ENCODE results near the gene PARN.
"Not testable (repeated sequence)": the region's sequence is repeated elsewhere in the genome, so short reads cannot be mapped to it uniquely, and the experiment has no call there.

The PARN gene

DNA sequence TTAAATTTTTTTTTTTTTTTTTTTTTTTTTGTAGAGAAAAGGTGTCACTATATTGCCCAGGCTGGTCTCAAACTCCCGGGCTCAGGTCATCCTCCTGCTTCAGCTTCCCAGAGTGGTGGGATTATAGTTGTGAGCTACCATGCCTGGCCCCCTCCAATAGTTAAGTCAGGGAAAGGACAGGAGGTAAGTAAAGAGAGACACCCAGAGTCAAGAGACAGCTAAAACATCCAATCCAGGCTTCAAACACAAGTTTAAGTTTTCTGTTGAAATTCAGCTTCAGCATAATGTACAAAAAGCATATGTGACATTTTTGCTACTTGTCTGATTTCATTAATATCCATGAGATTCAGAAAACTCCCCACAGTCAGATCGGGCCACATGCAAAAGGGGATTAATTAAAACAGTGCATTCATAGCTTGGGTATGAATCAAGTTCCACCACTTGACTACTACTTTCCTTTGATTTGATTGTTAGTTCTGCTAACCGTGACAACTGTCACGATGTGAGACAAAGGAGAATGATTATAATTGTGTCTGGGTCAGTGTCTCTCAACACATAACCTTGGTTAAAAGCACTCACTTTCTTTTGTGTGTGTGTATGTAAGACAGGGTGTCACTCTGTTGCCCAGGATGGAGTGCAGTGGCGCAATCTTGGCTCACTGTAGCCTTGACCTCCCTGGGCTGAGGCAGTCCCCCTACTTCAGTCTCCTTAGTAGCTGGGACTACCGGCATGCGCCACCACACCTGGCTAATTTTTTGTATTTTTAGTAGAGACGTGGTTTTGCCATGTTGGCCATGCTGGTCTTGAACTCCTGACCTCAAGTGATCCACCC is 184.9 kb downstream of the PARN start:
- no peak for DNase-seq (ENCODE audit: low read depth in 3 of 3, low spot score in 1 of 3)

DNA sequence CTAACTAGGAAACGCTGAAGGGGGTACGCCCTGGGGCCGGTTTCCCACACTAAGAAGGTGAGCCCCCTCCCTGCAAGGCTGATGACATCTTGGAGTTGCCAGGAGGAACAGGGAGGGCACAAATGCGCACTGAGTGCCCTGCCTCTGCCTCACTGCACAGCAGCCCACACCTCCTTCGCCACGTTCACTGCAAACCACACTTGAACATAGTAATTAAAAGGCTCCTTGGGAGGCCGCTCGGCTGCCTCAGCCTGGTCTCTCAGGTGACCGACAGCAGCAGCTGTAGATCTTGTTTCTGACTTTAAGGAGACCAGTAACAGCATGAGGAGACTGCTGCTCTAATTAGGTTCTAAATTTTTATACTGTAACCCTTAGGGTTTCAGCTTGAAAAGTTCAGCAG is 188.5 kb downstream of the PARN start:
- not testable (repeated sequence) for DNase-seq (ENCODE audit: low read depth in 3 of 3, low spot score in 1 of 3)

DNA sequence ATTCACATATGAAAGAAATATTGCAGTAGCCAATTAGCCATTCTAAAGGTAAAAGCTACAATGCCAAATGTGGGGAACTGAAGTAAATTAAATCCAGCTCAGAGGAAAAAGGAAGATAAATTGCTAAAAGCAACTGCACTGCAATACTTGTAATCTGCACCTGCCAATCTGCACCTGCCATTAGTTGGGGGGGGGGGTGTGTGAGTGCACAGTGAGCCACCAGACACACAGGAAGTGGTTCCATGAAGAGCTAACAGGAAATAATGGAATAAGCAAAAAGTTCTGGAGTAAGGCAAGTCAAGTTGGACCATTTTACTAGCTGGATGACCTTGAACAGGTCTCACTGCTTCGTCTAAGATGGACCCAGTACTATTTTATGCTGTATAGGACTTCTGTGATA is 191.8 kb downstream of the PARN start:
- no peak for DNase-seq (ENCODE audit: low read depth in 3 of 3, low spot score in 1 of 3)

- DNase-seq (ENCODE audit: low read depth in 3 of 3, low spot score in 1 of 3) = no peak
These were observed 192.6 kb downstream of the PARN start for GRCh38 chr16:14437426-14437825.

- DNase-seq (ENCODE audit: low read depth in 3 of 3, low spot score in 1 of 3) = no peak
These were observed 193.6 kb downstream of the PARN start for GRCh38 chr16:14436401-14436955.

DNA sequence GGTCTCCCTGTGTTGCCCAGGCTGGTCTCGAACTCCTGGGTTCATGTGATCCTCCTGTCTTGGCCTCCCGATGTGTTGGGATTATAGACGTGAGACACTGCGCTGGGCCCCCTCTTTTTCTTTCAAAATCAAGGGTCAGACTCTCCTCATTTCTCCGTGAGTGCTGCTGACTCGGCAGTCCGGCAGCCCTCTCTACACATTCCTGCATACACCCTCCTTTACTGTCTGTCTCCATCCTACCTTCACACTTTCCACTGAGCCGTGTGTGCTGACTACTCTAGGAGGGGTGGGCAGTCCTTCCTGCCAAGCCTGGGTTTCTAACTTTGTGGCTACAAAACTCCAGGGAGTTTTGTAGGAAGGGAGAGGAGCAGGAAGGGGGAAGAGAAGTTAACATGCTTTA is 195.2 kb downstream of the PARN start:
- DNase-seq (ENCODE audit: low read depth in 3 of 3, low spot score in 1 of 3) = no peak

DNA sequence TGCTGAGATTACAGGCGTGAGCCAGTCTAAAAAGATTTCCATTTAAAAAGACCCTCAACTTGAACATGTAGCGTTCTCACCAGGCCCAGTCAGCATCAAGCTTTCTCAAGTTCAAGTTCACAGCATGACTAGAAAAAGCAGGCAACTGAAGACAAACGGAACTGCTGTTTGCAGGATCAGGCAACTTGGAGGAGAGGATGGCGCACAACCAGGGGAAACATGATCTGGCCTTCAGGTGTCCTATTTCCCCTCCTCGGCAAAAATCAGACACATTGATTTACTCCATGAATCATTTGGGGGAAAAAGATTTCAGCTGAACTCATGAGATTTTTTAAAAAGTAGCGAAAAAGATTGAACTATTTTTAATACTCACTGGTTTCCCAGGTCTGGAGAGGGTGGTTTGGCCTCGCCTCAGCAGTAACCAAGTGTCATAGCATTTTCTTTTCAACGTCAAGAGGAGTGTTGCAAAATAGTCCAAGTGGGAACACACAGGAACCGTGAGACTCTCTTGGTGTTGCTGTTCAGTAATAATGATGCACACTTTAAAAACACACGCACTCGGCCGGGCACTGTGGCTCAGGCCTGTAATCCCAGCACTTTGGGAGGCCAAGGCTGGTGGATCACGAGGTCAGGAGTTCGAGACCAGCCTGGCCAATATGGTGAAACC is 201.0 kb downstream of the PARN start:
- not testable (repeated sequence) for DNase-seq (ENCODE audit: low read depth in 3 of 3, low spot score in 1 of 3)

- DNase-seq (ENCODE audit: low read depth in 3 of 3, low spot score in 1 of 3) = no peak
These were observed 202.0 kb downstream of the PARN start for GRCh38 chr16:14428043-14428442.

DNA sequence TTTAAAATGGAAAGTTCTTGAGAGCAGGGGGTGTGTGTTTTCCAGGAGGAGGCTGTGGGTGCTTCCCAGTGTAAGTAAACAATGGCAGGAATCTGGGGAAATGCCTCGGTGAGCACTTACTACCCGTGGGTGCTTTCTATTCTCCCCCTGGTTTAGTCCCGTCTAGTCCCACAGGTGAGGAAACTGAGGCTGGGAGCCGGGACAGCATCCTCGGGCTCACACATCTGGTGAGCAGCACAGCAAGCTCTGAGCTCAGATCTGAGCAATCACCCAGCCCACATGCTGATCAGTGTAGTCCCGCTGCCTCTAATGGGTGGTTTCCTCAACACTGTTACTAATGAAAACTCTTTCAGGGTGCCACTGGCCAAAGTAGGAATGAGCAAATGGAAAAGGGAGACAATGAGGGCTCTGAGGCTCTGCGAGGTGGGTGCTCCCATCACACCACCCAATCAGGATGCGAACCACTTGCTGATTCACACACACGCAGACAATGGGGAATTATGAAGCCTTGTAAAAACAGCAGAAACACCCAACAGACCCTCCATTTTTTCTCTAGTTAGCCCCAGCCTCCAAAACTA is 202.6 kb downstream of the PARN start:
- DNase-seq (ENCODE audit: low read depth in 3 of 3, low spot score in 1 of 3) = no peak

DNA sequence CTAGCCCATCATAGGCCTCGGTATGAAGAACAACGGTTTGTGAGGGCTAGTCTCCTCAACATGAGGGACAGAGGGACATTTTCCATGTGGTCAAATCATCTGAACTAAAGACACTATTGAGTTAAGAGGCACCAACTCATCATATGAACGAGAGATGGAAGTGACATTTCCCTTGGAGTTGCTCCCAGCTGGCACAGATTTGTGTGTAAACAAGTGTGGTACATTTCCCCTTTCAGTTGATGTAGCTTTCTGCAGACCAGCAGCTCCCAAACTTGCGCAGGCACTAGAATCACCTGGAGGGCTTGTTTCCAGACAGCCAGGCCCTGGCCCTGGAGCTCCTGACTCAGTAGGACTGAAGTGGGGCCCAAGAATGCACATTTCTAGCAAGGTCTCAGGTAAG is 205.5 kb downstream of the PARN start:
- no peak for DNase-seq (ENCODE audit: low read depth in 3 of 3, low spot score in 1 of 3)

- DNase-seq (ENCODE audit: low read depth in 3 of 3, low spot score in 1 of 3) = no peak
These were observed 206.7 kb downstream of the PARN start for GRCh38 chr16:14423344-14423743.

DNA sequence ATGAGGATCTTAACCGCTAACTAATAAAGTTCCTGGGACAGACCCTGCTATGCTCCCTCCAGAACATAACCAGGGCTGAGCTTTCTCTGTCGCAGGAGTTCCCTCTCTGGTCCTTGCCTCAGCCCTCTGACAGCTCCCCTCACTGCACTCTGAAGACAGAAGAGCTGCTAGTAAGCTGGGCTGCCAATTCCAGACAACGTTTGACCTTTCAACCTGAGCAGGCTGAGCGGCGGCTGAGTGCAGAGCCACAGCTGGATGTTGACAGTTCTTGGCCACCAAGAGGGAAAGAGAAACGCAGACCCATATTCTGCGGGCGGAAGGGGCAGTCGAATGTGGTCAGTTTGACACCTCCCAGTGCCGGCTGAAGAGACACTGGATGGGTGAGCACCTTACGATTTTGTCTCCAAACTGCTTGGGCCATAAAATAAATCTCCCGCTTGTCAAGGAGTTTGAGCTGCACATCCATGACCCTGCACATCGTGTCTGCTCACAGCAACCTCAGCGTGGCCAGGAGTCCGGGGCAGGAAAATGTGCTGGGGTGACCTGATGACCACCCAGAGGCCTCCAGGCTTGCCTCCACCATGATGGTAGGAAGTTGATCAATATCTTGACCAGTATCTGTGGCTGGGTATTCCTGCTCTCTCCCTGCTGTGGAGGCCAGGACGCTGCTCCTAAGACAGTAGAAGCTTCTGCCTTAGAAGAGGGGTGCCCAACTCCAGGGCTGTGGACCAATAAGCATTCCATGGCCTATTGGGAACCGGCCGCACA is 209.2 kb downstream of the PARN start:
- DNase-seq (ENCODE audit: low read depth in 3 of 3, low spot score in 1 of 3) = no peak

GRCh38 chr16:14420243-14420642 is 209.8 kb downstream of the PARN start:
- not testable (repeated sequence) for DNase-seq (ENCODE audit: low read depth in 3 of 3, low spot score in 1 of 3)

DNA sequence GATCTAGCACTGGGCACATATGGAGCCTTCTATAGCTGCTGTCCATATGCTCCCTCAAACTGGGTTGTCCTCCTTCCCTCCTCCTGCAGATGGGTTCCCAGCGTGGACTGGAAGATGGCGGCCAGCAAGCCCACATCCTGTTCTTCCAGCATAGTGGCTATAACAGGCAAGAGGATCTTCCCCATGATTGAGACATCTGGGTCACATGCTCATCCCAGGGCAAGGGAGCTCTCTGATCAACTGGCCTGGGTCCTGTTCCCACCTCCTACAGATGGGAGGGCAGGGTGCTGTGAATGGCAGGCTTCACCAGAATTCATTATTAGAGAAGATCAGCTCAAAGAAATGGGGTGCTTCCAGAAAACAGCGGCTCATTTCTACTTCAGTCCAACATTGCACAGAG is 210.2 kb downstream of the PARN start:
- DNase-seq (ENCODE audit: low read depth in 3 of 3, low spot score in 1 of 3) = no peak

GRCh38 chr16:14418795-14419225 is 211.2 kb downstream of the PARN start:
- no peak for DNase-seq (ENCODE audit: low read depth in 3 of 3, low spot score in 1 of 3)

DNA sequence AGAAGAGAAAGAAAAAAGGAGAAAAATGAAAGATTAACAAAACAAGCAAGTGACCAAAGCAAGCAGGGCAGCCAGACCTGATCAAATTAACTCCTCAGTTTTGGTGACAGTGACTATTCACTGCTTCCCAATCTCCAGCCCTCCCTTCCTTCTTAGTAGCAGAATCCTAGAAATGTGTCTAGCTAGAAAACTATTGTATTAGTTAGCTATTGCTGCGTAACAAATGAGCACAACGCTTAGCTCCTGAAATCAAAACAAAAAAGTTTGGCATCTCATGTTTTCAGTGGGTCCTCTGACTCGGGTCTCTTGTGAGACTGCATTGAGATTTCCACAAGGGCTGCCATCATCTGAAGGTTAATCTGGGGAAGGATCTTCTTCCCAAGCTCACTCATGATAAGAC is 213.9 kb downstream of the PARN start:
- DNase-seq (ENCODE audit: low read depth in 3 of 3, low spot score in 1 of 3) = no peak

- no peak for DNase-seq (ENCODE audit: low read depth in 3 of 3, low spot score in 1 of 3)
These were observed 214.8 kb downstream of the PARN start for GRCh38 chr16:14415291-14415690.

GRCh38 chr16:14409563-14409962 is 220.5 kb downstream of the PARN start:
- no peak for DNase-seq (ENCODE audit: low read depth in 3 of 3, low spot score in 1 of 3)

DNA sequence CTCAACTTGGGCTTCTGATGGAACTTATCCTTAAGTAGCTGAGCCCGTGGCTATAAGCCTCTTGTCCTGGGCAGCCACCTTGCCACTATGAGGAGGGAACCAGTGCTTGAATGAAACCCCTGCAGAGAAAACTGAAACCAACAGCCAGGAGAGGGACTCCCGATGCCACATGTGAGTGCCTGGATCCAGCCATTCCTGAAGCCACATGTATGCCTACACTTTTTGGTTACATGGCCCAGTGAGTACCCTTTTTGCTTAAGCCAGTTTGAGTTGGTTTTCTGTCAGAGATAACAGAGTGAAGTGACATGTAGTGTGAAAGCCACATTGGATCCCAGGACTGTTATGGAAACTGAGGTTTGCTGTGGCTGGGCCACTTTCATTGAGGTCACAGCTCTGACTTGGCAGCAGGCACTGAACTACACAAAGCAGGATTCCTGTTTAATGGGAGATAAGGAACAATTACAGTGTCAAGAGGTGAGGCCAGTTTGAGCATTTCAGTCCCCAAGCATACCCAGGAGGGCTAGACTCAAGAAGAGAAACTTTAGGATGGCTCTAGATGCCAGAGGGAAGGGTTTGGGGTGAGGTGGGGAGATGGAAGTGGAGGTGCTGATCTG is 222.2 kb downstream of the PARN start:
- DNase-seq (ENCODE audit: low read depth in 3 of 3, low spot score in 1 of 3) = no peak

GRCh38 chr16:14405611-14406537 is 224.2 kb downstream of the PARN start:
- DNase-seq (ENCODE audit: low read depth in 3 of 3, low spot score in 1 of 3) = peak in 1 of 3 donors; percentile 2
